Measurements from ENCODE around the gene GPD2.

GPD2 gene

DNA sequence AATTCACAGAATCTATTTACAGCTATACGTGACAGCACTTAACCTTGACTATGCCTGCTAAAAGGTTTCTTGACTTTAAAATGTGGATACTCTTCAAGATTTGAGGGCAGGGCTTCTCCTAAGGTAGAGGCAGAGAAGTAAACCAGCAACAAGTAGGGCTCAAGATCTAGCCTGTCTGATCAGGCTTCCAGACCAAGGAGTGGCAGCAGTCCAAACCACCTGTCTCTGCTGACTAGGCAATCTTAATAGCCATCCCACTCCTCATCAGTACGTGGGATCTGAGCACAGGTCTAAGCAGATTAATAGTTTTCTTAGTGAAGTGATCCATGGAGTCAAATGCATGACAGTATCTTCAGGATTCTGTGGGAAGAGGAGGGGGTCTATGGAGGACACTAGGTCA, 100.4 kb downstream of the GPD2 start:
- no peak for DNase-seq

DNA sequence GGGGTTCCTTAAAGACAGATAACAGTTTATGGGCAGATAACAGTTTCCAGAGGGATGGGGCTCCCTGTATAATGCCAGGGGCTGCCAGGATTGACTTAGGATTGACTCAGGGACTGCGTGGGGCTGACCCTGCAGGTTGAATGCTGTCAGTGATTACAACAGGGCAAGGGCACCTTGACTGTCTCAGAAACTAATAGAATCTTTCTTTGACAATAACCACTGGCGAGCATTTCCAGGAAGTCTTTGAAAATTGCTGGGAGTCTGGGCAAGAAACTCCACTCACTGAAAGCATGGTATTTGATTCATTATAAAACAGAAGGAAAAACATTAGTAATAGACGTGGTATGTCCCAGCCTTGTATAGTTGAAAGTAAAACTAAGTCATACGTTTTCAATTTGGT, 101.0 kb downstream of the GPD2 start:
- no peak for DNase-seq

DNA sequence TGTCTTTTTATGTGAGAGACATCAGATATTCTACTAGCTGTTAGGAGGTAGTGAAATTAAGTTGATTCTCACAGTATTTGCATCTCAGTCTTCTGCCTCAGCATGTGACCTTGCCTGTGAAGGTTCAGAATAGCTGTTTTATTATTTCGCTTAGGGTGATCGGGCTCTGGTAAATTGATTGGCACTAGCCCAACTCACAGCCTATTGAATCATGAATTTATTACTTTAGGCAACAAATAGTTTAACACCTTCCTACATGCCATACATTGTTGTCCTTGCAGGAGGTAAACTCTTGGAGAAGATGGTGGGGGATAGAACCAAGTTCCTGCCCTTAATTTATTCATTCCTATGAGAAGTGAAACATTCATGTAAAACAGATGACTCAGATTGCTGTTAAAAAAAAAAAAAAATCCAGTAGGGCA, 101.9 kb downstream of the GPD2 start:
- no peak for DNase-seq

DNA sequence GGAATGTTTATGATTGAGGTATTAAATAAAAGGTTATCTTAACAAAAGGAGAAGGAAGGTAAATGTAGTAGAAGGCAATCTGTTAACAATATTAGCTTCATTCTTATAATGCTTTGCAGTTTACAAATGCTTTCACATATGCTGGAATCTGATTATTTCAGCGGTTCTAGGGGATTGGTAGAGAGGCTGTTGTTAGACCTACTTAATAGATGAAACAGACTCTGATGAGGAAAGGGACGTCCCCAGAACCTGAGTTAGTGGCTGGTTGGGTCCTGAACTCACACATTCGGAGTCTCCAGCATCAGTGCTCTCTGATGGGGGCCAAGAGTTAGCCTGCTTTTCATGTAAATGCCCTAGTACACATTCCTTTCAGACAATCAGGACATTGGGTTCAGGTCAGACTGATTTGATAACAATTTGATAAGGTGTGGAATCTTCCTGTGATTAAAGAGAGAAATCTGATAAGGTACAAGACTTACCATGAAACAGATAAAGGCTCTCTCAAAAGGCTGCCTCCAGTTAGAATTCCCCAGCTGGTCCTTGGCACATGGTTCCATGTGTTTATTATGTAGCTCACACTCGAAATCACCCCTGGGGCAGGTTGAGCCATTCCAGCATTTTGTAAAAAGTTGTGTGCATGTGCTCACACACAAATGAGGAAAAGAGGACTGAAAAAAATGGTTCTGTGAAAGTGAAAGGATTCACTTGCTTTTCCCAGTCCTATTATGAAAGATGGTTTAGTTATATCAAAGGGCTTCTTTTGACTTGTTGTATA, 103.1 kb downstream of the GPD2 start:
- no peak for DNase-seq

DNA sequence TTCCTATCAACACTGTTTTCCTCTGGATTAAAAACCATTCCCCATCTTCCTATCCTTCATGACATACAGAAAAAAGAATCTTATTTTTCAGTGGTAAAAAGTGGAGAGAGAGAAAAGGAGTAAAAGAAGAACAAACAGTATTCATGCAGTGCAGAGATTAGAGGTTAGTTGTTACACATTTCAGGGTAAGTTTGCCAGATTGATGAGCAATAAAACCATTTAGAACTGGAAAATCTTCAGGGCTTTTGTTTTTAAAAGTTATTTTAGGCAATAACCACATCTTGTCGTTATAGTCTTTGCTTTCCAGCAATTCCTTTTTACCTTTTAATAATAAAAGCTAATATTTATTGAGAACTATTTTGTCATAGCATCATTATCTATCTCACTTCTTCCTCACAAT, 104.5 kb downstream of the GPD2 start:
- no peak for DNase-seq

DNA sequence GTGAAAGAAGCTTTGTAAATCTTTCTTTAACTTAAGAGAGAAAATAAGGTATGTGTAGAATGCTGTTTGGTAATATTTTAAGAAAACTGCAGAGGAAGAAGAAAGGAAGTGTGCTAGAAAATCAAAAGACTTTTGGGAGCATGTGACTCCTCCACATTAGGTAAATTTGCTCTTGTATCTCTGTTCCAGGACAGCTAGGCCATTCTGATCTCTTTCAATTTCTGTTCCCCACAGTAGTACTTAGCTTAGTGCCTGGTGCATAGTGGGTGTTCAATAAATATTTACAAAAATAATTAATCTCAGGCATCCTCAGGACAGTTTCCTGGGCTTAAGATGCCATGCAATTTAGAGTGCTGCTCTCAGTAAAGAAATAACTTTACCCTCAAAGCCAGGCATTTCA, 105.0 kb downstream of the GPD2 start:
- DNase-seq: no peak

DNA sequence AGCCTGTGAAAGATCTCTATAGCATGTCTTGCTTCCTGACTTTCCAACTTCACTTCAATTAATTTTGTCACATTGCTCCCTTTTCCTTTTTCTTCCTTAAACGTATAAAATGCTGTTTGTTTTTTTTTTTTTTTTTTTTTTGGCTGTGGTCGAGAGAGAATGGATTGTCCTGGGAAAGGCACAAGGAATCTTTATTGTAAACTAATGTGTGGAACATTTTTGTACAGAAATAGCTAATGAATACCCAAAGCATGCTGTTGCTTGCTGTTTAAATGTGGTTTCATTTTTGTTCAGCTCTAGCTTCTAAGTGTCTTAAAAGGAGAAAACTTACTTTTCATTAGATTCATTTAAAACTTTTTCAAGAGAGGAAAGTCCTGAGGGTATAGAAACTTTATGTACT, 105.5 kb downstream of the GPD2 start:
- DNase-seq: no peak

DNA sequence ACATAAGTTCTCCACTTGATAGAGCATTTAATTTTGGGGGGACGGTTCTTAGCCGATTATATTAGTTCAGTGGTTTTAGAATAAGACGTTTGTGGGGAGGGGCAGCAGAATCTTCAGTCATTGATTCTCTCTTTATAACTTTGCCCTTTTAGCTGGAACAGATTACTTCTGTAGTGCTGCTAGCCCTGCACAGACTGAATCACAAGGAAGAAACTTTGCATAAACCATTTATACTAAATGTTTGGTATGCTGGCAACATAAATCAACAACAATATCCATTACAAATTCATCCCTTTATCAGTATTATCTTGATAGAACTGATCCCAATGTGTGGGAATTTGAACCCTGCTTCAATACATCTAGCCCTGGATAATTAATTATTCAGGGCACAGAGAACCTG, 112.2 kb downstream of the GPD2 start:
- no peak for DNase-seq

DNA sequence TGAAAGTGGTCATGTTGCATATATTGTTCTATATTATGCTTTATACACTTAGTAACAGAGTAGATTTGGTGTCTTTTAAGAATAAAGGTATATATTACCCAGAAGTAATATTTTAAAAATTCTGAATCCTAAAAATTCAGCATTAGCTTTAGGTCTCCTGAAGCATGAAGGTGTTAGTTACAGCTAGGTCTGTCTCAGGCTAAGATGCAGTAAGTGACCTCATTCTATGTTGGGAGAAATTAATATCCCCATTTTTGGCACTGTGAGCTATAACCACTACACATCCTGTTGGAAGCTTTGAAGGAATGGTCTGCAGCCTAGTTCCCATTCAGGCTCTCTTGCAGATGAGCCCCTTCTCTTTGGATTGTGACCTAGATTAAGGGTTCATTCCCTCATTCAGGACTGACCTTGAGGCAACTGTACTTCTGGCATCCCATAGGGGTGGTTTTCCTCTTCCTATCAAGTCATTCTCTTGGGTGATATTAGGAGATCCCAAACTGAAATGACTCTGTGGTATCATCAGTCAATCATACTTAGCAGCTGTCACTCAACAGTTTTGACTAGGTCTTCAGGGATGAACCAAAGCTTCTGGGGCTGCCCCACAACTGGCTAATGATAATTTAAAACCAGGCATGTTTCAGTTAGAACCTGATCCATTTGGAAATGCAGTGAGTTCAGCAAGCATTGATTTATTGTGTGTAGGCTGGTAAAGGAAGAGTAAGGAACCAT, 117.7 kb downstream of the GPD2 start:
- DNase-seq: no peak

DNA sequence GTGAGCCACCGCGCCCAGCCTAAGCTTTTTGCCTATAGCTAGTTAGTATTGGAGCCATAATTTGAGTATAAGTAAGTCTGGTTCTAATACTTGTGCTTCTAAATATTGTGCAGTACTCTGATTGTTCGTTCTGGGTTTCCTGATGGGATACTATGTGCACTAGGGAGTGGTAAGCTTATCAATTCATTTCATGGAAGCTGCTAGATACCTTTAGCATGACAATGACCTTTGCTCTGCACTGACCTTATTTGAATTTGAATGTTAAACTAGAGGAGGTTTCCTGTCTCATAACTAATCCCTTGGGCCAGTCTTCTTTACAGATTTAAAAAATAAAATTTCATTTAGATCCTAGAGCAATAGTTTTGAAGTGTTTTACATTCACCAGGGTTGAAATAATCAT, 125.1 kb downstream of the GPD2 start:
- no peak for DNase-seq

DNA sequence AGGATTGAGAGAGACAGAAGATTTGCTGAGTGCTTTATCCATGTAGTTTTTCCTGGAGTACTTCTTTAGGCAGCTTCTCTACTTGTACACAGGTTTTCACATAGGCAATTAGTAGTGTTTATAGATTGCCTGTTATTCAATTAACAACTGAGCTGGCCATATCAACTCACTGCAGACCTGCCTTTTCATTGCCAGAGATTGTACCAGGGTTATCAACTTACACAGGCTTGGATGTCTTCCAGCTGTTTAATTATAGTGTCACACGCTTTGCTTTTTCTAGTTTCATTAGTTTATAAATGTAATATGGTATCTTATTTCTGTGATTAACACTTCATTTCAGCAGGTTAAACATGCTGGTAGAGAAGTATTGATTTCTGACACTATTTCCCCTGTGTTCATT, 125.9 kb downstream of the GPD2 start:
- no peak for DNase-seq

DNA sequence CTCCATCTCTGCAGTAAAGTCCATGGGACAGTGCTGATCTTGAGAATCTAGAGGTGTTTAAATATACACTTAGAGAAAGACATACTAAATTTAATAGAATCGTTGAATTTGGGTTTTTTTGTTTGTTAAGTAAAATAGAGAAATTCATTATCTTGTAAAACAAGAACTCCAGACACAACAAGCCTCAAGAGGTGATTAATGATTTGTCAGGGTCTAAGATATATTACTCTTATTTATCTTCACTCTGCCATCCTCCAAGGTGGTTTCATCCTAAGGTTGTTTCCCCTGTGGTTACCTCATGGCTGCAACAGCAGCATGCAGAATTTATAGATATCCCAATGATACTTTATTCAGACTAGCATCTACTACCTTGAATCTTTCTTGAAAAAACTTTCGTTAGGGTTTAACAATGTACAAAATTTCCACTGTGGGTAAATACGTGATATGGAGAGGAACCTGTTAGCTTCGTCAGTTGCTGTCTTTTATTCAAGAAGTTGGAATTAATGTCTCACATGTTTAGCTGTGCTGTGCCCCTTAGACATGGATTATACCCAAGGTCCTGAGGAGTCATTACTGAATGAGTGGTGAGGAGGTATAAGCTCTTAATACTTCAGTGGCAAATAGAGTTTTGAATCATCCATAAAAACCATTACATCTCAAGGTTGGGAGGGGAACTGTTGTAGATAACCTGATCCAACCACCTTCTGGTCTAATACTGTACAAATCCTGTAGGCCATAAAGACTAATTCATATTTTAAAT, 128.0 kb downstream of the GPD2 start:
- no peak for DNase-seq

DNA sequence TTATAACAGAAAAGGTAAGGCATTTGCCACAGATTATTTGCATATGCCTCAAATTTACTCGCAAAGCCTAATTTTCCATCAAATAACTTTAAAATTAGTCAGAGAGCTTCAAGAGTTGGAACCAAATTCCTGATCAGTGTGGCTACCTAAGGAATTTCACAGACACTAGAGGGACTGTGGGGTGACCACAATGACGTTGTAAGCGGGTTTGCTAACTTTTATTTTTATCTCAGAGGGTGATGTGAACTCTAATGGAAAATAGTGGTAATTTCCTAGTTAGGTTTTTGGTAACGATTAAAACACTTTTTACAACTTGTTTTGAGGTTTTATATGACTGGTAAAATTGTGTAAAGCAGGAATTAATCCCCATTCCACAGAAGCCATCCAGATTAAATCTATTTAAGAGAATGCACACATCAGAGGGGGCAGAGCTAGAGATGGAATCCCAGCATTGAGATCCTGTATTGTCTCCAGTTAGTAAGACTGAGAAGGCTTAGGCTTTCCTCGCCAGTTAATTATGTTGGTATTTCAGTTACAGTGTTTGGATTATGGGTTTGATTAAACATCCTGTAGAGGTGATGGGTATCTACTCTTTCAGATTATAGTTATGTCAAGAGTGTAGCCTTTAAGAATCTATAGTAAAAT, 129.0 kb downstream of the GPD2 start:
- no peak for DNase-seq

DNA sequence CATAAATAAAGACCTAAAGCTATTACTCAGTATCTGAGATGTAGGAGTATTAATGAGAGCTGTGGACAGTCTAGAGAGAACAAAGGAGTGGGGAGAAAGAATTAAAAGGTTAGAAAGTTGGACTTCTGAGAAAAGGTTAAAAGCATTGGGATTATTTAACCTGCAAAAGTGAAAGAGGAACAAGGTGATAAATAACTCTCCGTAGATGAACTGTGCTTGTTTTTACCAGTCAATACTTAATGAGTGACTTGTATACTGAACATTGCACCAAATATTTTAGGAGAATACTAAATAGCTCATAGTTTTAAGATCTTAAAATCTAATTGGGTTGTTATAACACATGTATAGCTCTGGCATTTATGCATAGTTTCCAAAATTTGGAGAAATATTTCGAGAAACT, 137.5 kb downstream of the GPD2 start:
- no peak for DNase-seq

DNA sequence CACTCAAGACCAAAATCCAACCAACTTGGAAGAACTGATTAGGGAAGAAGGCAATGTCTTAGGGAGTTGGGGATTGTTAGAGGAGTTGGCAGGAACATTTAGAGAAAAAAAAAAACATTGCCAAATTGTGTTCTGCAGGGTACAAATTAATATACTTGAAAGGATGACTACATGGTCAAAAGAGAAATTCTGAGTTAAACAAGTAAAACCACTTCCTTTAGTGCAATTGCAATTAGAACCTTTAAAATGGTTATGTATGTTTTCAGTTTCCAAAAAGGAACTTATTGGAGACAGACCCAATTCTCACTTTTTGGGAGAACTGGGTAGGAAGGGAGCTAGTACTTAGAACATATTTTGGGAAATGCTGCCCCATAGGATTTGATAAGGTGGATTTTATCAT, 137.9 kb downstream of the GPD2 start:
- DNase-seq: no peak

DNA sequence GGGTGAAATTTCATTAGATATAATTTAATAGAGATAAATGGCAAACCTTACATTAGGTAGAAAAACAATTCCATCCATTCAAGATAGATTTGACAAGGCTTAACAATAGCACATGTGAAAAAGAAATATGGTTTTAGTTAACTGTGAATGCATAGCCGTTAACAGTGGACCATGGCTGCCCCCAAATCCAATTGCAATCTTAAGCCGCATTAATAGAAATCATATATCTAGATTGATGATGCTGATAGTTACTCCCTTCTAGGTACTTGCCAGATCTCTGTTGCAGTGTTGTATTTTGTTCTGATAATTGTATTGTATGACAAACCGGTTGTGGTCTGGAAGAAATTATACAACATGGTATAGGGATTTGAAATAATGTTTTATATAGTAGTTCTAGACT, 139.8 kb downstream of the GPD2 start:
- no peak for DNase-seq

DNA sequence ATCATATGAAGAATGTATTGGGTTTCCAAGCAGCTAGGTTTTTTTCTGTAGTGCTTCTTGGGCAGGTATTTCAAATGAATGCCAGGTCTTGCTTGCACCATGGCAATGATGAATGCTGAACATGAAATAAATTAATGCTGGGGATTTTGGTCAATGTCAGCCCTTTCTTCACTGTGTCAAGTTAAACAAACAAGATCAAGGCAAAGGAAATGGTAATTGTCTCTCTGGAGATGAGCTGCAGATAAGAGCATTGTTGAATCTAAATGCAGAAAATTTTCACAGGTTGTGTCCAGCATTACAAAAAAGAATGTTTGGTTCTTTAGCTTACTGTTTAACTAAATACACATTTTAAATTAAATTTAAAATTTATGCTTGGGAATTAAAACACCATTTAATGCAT, 144.3 kb downstream of the GPD2 start:
- no peak for DNase-seq

DNA sequence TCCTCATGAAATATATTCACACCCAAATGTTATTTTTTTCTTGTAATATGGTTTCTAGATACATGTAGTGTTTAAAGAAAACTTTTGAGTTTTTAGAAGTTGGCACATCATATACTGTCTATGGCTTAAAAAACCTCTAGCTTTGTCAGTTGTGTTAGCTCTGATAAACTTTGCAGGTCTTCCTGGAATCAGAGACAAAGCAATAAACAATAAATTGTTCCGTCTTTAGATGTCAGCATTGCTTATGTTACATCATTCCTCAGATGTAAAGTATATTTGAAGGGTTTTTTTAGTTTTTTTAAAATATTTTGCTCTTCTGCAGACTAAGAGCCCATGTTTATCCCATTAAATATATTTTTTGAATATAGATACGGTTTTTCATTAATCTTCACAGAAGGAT, 145.1 kb downstream of the GPD2 start:
- DNase-seq: no peak

DNA sequence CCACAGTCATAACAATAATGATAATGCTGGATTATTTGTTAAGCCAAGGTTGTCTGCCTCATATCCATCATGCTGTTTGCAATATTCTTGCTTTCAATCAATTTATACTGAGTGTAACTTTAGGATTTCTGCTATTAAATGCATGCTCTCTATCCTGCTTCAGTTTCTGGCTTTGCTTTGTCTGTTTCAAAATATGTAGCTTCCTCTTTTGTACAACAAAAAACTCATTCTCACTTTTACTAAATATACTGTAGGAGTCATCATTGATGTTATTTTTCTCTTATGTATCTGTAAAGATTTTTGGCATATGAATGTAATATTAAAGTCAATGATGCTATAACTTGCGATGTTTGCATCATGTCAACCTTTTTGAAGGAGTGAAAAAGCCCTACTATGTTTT, 149.3 kb downstream of the GPD2 start:
- DNase-seq: no peak

DNA sequence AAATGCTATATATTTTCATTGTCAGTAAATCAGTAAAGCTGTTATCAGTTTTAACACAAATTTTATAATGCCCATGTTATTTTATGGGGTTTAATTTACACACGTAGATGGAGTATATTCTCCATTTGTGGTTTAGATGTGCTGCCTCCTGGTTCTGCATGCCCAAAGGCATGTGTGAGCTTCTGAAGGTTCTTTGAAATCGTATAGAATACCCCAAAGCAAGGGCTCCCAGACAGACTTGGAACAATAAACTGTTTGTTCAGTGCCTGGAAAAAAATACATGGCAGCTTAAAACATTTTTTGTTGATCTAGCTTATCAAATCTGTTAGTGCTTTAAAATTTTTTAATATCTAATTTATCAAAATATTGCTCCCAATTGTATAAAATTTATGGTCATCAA, 150.4 kb downstream of the GPD2 start:
- DNase-seq: no peak

DNA sequence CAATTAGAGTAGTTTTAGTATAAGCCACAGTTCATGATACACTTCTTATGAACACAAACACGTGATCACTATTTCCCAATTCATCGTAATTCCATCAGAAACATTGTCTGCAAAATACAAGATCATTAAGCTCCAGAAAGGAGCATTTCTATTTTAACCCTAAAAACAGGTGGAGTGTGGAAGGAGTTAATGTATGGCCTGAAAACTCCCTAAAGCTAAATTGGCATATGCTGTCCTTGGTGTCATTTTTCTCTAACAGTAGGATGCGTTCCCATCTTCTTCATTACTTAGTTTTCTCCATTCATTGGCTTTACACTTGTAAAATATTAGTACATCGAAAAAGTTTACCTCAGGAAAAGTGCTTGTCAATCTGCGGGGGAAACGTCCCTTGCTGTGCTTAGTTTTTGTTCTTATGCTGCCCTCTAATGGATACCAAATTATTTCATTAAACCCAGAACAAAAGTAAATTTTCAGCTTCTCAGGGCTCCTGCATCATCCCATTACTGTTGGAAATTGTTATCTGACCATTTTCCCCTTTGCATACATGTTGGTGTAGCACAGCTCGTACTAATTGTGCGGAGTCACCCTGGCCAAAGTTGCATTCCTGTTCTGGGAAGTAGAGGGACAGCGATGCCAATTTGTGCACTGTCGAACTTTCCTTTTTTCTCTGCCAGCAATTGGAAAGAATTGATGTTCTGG, 153.4 kb downstream of the GPD2 start:
- DNase-seq: peak; percentile 24 to 58

DNA sequence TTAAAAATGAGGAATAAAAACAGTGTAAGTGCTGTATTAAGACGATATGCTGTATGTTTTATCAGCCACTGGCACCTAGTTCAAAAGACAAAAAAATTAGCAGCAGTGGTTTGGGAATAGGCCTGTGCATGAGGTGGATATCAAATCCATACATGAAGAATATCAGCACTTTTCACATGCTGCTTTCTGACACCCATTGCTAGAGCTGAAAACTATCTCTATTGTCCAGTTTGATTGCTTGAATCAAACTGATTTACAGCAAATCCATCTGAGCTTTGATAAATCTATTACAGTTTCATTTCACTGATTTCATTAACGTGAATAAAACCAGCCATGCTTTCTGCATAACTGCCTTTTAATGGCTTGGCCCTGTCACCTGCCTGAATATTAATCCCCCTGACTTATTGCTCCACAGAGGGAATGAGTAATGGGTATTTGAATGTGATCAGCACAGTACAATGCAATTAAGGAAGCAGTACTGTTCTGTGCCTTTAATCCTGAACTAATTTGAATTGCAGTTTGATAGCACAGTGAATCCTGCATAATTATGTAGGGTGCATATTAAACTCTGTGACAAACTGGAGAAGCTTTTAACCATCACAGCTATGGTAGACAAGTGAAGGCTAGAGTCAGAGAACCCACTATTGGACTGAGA, 154.0 kb downstream of the GPD2 start:
- no peak for DNase-seq
